ENCODE data around the gene GALNT12.

GALNT12 gene

DNA sequence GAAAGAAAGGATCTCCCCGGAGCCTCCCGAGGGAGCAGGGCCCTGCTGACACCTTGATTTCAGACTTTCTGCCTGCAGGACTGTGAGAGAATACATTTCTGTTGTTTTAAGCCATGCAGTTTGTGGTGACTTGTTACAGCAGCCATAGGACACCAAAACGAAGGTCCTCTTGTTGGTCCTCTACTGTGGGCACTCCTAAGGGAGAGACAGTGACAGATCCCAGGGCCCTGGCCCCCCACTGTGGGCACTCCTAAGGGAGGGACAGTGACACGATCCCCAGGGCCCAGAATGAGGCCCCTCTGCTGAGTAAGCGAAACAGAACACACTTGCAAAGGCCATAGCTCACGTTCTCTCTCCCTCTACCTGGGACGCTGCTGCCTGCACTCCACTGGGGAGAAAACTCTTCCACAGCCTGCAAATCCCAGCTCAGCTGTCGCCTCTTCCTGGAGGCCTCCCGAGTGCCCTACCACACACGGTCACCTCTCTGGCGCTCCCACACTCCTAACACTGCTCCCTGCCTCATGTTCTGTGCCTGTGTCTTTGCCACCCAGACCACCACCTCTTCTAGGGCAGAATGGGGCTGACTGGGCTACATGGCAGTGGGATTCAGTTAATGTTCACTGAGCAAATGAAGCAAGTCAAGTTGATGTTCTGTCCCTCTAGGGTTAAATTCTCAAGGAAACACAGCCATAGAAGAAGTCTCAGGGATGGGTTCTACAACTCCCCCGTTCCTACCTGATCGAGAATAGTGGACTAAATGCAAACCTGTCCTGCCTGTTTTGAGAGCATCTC lies 34.9 kb upstream of the GALNT12 start:
- Histone ChIP-seq H3K36me3 (peaks cover 48 to 69% (median 65%) of the 10 kb centered on the region in 3 donors), H3K27ac (no peak overlapping the region), H3K4me1 (no peaks in the 10 kb centered on the region), H3K9me3 (no peaks in the 10 kb centered on the region), H3K27me3 (no peaks in the 10 kb centered on the region), H3K4me3 (no peak overlapping the region)
- no peak for TF ChIP-seq CTCF (IDR thresholded peaks at IDR 0.05)
- intact Hi-C loops (cut with DNase I; ENCODE audit: low total_unique reads), result loop anchor here (5.0 kb wide), 1 partner anchor 455 kb away; no protein-coding TSS in a partner anchor
- no peak for DNase-seq

DNA sequence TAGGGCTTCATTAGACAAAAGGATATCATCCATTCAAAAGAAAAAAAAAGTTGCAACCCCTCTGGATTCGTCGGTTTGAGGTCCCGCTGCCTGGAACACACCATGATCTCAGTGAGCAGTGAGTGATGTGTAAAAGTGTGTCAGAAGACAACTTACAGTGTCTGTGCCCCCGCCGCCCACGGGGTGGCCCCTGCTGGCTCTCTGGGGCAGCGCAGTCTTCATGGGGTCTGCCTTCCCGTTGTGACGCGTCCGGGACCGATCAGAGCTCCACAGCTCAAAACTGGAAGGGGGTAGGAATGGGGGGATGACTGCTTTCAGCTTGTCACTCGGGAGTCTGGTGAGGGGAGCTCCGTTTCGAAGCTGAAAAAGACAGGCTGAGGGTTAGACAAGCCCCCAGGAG lies 33.7 kb upstream of the GALNT12 start:
- Histone ChIP-seq H3K27me3 (no peaks in the 10 kb centered on the region), H3K9me3 (no peaks in the 10 kb centered on the region), H3K27ac (no peak overlapping the region), H3K4me1 (no peaks in the 10 kb centered on the region), H3K36me3 (peaks cover 38 to 59% (median 57%) of the 10 kb centered on the region in 3 donors), H3K4me3 (no peak overlapping the region)
- no peak for DNase-seq
- intact Hi-C loops (cut with DNase I; ENCODE audit: low total_unique reads), result loop anchor here (5.0 kb wide), 1 partner anchor 456 kb away; no protein-coding TSS in a partner anchor
- TF ChIP-seq CTCF (IDR thresholded peaks at IDR 0.05), result no peak

DNA sequence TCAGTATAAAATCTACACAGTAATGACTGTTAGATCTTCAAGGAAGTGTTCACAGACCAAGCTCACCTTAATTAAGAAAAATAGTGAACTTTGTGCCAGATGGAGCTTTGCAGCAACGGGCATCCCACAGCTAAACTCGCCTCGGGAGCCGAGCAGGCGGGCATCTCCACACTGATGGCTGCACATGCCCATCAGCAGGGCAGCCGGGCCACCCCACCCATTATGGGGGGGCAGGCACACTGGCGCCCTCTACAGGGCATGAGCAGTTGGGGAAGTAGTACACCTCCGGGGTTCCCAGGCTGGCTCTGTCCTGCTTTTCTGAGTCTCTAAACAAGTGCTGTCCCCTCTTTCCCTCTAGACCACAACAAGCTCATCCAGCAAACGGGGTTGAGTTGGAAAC lies 32.7 kb upstream of the GALNT12 start:
- Histone ChIP-seq H3K4me1 (no peaks in the 10 kb centered on the region), H3K36me3 (peaks cover 36 to 50% (median 50%) of the 10 kb centered on the region in 3 donors), H3K9me3 (no peaks in the 10 kb centered on the region), H3K27me3 (no peaks in the 10 kb centered on the region), H3K4me3 (no peak overlapping the region), H3K27ac (no peak overlapping the region)
- no peak for TF ChIP-seq CTCF (IDR thresholded peaks at IDR 0.05)
- DNase-seq, result no peak
- intact Hi-C loops (cut with DNase I; ENCODE audit: low total_unique reads), result loop anchor here (5.0 kb wide), 1 partner anchor 457 kb away; no protein-coding TSS in a partner anchor

- Histone ChIP-seq H3K9me3 (no peaks in the 10 kb centered on the region), H3K4me1 (no peaks in the 10 kb centered on the region), H3K4me3 (no peak overlapping the region), H3K36me3 (peaks cover 36 to 46% (median 39%) of the 10 kb centered on the region in 3 donors), H3K27me3 (no peaks in the 10 kb centered on the region), H3K27ac (no peak overlapping the region)
- DNase-seq, result peak in 1 of 2 donors; percentile 44
- intact Hi-C loops (cut with DNase I; ENCODE audit: low total_unique reads), result no loop called here
- peak; percentile 51 to 55 for TF ChIP-seq CTCF (IDR thresholded peaks at IDR 0.05)
These were observed 31.5 kb upstream of the GALNT12 start for GRCh38 chr9:98775831-98776441.

DNA sequence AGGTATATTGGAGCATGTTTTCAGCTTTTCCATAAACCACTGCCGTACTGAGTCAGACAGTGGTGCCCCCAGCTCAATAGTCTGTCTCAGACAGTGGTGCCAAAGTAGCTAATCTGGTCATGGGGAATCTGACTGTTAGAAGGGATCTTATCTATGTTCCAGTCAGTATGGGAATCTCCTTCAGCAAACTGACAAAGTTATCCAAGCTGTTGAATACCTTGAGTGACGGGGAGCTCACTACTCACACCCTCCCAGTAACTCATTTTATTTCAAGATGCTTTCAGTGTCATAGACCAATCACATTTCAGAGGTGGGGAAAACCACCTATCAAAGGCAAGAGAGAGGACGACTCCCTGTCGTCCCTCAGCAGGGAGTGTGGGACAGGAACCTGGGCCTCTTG lies 29.9 kb upstream of the GALNT12 start:
- no peaks in the 10 kb centered on the region for H3K4me1 ChIP-seq
- H3K4me3 ChIP-seq, result no peak overlapping the region
- H3K36me3 ChIP-seq, result peaks cover 21 to 37% (median 32%) of the 10 kb centered on the region in 3 donors
- H3K27ac ChIP-seq, result no peak overlapping the region
- intact Hi-C loops (cut with DNase I; ENCODE audit: low total_unique reads), result no loop called here
- DNase-seq, result no peak
- no peak for TF ChIP-seq CTCF (IDR thresholded peaks at IDR 0.05)
- H3K9me3 ChIP-seq, result no peaks in the 10 kb centered on the region
- no peaks in the 10 kb centered on the region for H3K27me3 ChIP-seq
